GM12878 (cell line): ENCODE data around the gene ARVCF. TPM values are rescaled to one million over a fixed set of nuclear protein-coding genes. Genes with fewer than 3 reads are reported as not detected.

Experiments used
- ATAC-seq: fragments of 200-7000 bp; cut with Tn5 transposase; 3 replicates; pipeline ENCODE4 v1.9.1; 2020; ENCODE audit warnings: mild to moderate bottlenecking, moderate library complexity
- BruUV-seq: library from RNA; stranded (reverse); fragments of 400-500 nt; replicated peaks from 2 replicates; lab custom pipeline; 2021; lab: Mats Ljungman, UMichigan
- CTCF ChIA-PET: fragments of 300-600 bp; sonication (Branson Sonifier 250); formaldehyde crosslinking; extraction: SDS; loops from one replicate; lab custom pipeline; 2021; ENCODE audit warnings: inconsistent platforms; lab: Yijun Ruan, JAX
- POLR2A ChIA-PET: fragments of 350-600 bp; formaldehyde crosslinking; extraction: SDS; loops from one replicate; lab custom pipeline; 2021; ENCODE audit warnings: inconsistent platforms; lab: Charles Lee
- RAD21 ChIA-PET: fragments of 300-600 bp; sonication (Branson Sonifier 250); formaldehyde crosslinking; loops from one replicate; lab custom pipeline; 2023; ENCODE audit warnings: antibody characterized with exemption; ENCODE audit not compliant: unreplicated experiment; lab: Charles Lee
- SMC1A ChIA-PET: fragments of 300-600 bp; sonication (Branson Sonifier 250); formaldehyde crosslinking; loops from one replicate; lab custom pipeline; 2023; ENCODE audit not compliant: unreplicated experiment, uncharacterized antibody; lab: Charles Lee
- DNase-seq: peaks from one replicate; pipeline ENCODE4 v3.0.0-alpha.2; 2011; ENCODE audit warnings: low read depth, low spot score
- FAIRE-seq: peaks from 3 replicates; lab custom pipeline; 2011; peaks lifted over from hg19 to GRCh38; lab: Jason Lieb, UNC
- H2AFZ ChIP-seq: 2 replicates; pipeline ENCODE4 v1.6.0; 2011; ENCODE audit warnings: low read depth, low read length, control low read depth; ENCODE audit not compliant: control insufficient read depth
- H3K27ac ChIP-seq: 2 replicates; pipeline ENCODE4 v1.5.1; 2011; ENCODE audit warnings: control low read depth; ENCODE audit not compliant: control insufficient read depth, insufficient read depth
- H3K27me3 ChIP-seq, 2 experiments: replicated peaks in 1 of 2; 2 replicates each; pipeline versions ENCODE4 v1.6.0 to v1.6.1; 2011; ENCODE audit warnings: low read length in 1 of 2; ENCODE audit not compliant: control insufficient read depth in 2 of 2, insufficient read depth in 2 of 2
- H3K36me3 ChIP-seq, 2 experiments: 2 replicates each; pipeline ENCODE4 v1.5.1; 2011; ENCODE audit warnings: low read length in 1 of 2; ENCODE audit not compliant: control insufficient read depth in 2 of 2, insufficient read depth in 2 of 2
- H3K4me1 ChIP-seq: 2 replicates; pipeline ENCODE4 v1.6.1; 2011; ENCODE audit warnings: mild to moderate bottlenecking, low read length, moderate library complexity, mixed read lengths; ENCODE audit not compliant: control insufficient read depth, insufficient read depth
- H3K4me2 ChIP-seq: 2 replicates; pipeline ENCODE4 v1.6.0; 2011; ENCODE audit warnings: control low read depth; ENCODE audit not compliant: control insufficient read depth, insufficient read depth
- H3K4me3 ChIP-seq: fragments of 200-600 bp; sonication (generic); 2 replicates; pipeline ENCODE4 v1.5.1; 2016
- H3K79me2 ChIP-seq: 2 replicates; pipeline ENCODE4 v1.6.0; 2011; ENCODE audit warnings: low read length; ENCODE audit not compliant: control insufficient read depth, insufficient read depth
- H3K9ac ChIP-seq: 2 replicates; pipeline ENCODE4 v1.8.0; 2011; ENCODE audit warnings: low read length, control low read depth, mixed read lengths; ENCODE audit not compliant: control insufficient read depth, insufficient read depth
- H3K9me3 ChIP-seq: replicated peaks from 3 replicates; pipeline ENCODE4 v1.5.1; 2011; ENCODE audit warnings: mild to moderate bottlenecking, low read length; ENCODE audit not compliant: control insufficient read depth, insufficient read depth
- H4K20me1 ChIP-seq: 2 replicates; pipeline ENCODE4 v1.6.0; 2011; ENCODE audit not compliant: control insufficient read depth, insufficient read depth
- BHLHE40 ChIP-seq, 2 experiments: fragments of 450-650 bp in 1 of 2; IDR thresholded peaks; 2 replicates each; pipeline ENCODE4 v1.6.1; 2011 to 2017; ENCODE audit warnings: low read depth in 2 of 2, borderline replicate concordance in 1 of 2, improper control_type of control experiment in 1 of 2, low read length in 1 of 2, mild to moderate bottlenecking in 1 of 2
- GATAD2B ChIP-seq: fragments of 450-650 bp; conservative IDR thresholded peaks from 2 replicates; pipeline ENCODE4 v1.6.1; 2017; ENCODE audit warnings: low read depth, mild to moderate bottlenecking, moderate library complexity
- HDAC6 ChIP-seq: fragments of 200-600 bp; sonication (generic); IDR thresholded peaks from one replicate; pipeline ENCODE4 v1.8.0; 2017; ENCODE audit warnings: antibody characterized with exemption; ENCODE audit not compliant: unreplicated experiment
- MXI1 ChIP-seq: fragments of 150-350 bp; IDR thresholded peaks from 2 replicates; pipeline ENCODE4 v1.6.1; 2011; ENCODE audit warnings: low read depth, mild to moderate bottlenecking, inconsistent platforms, low read length, improper control_type of control experiment
- NBN ChIP-seq: fragments of 450-650 bp; IDR thresholded peaks from 2 replicates; pipeline ENCODE4 v1.6.1; 2016
- NFIC ChIP-seq: IDR thresholded peaks from 2 replicates; pipeline ENCODE4 v1.6.1; 2012; ENCODE audit warnings: low read depth, mild to moderate bottlenecking, inconsistent platforms, low read length, moderate library complexity
- POLR2AphosphoS5 ChIP-seq: IDR thresholded peaks from 2 replicates; pipeline ENCODE4 v1.6.1; 2011; ENCODE audit warnings: mild to moderate bottlenecking, low read length, inconsistent platforms
- RB1 ChIP-seq: fragments of 450-650 bp; formaldehyde crosslinking; IDR thresholded peaks from 2 replicates; pipeline ENCODE4 v1.6.1; 2017; ENCODE audit warnings: mild to moderate bottlenecking, borderline replicate concordance
- SIN3A ChIP-seq: IDR thresholded peaks from 2 replicates; pipeline ENCODE4 v1.6.1; 2012; ENCODE audit warnings: low read depth, low read length, improper control_type of control experiment
- SMAD5 ChIP-seq: IDR thresholded peaks from 2 replicates; pipeline ENCODE4 v1.6.1; 2016; ENCODE audit warnings: antibody characterized with exemption, low read depth
- STAT1 ChIP-seq: fragments of 450-650 bp; conservative IDR thresholded peaks from 2 replicates; pipeline ENCODE4 v1.6.1; 2014; ENCODE audit warnings: antibody characterized with exemption, mild to moderate bottlenecking
- SUZ12 ChIP-seq: fragments of 200-600 bp; sonication (generic); IDR thresholded peaks from one replicate; pipeline ENCODE4 v1.6.1; 2018; ENCODE audit warnings: antibody characterized with exemption, mild to moderate bottlenecking; ENCODE audit not compliant: unreplicated experiment
- YBX1 ChIP-seq: fragments of 450-650 bp; IDR thresholded peaks from 2 replicates; pipeline ENCODE4 v1.6.1; 2016; ENCODE audit warnings: antibody characterized with exemption
- ZNF384 ChIP-seq: IDR thresholded peaks from 2 replicates; pipeline ENCODE4 v1.6.1; 2012; ENCODE audit warnings: low read depth, mild to moderate bottlenecking, low read length, improper control_type of control experiment, borderline replicate concordance
- whole genome bisulfite sequencing: methylation state at CpG from one replicate; pipeline ENCODE4 v1.1.6; 2016; ENCODE audit warnings: low lambda C conversion rate; ENCODE audit not compliant: insufficient replicate concordance, insufficient coverage; ENCODE audit errors: missing lambda C conversion rate; 5-methylcytosine and 5-hydroxymethylcytosine counted together
- in situ Hi-C: fragments of 300-500 bp; cut with MboI; formaldehyde crosslinking; loops from 9 replicates; pipeline ENCODE4 v1.14.3; 2018; ENCODE audit warnings: mixed read lengths
- intact Hi-C: fragments of 100-400 bp; cut with micrococcal nuclease; formaldehyde crosslinking; loops from one replicate; pipeline ENCODE4 v1.14.2; 2022; ENCODE audit not compliant: unreplicated experiment
- polyA plus RNA-seq, 11 experiments: library from polyadenylated mRNA; depleted of rRNA in 4 of 11; unstranded in 6 of 11; stranded (reverse) in 5 of 11; fragments of >200 nt; fragmentation: Nextera tagmentation in 4 of 11; fragmentation: Illumina TruSeq in 1 of 11; extraction: Ambion mirVana in 4 of 11; extraction: Trizol in 1 of 11; gene quantifications; 1 replicate in 1 of 11; 2 replicates in 10 of 11; pipeline versions ENCODE4 v1.2.1 to v1.2.3, GENCODE V29; 2011 to 2016; ENCODE audit warnings: inconsistent platforms in 2 of 11, missing spikeins in 2 of 11, low read depth in 1 of 11
- total RNA-seq, 4 experiments: library from RNA; depleted of rRNA in 3 of 4; stranded (reverse); fragments of >200 nt in 3 of 4; fragmentation: Illumina TruSeq in 1 of 4; extraction: Trizol in 1 of 4; gene quantifications; 2 replicates each; pipeline versions ENCODE4 v1.2.1 to v1.2.3, GENCODE V29; 2013 to 2021
- TF ChIP-seq, protein P1 (sequence below): fragments of 450-650 bp; IDR thresholded peaks from 2 replicates; pipeline ENCODE4 v1.6.1; 2018; ENCODE audit warnings: borderline replicate concordance, mild to moderate bottlenecking; ENCODE audit not compliant: partially characterized antibody
- TF ChIP-seq, protein P2 (sequence below): IDR thresholded peaks from 2 replicates; pipeline ENCODE4 v1.6.1; 2011; ENCODE audit warnings: low read depth, mild to moderate bottlenecking, low read length, moderate library complexity, borderline replicate concordance; ENCODE audit errors: extremely low read depth

The ARVCF gene
- total and polyA plus RNA-seq, 10 of the 15 experiments (the other 5 are each of a cell fraction or from before 2014, with no cell fraction given), result 0.13 to 1.9 (median 1.0) TPM; not detected in 2

DNA sequence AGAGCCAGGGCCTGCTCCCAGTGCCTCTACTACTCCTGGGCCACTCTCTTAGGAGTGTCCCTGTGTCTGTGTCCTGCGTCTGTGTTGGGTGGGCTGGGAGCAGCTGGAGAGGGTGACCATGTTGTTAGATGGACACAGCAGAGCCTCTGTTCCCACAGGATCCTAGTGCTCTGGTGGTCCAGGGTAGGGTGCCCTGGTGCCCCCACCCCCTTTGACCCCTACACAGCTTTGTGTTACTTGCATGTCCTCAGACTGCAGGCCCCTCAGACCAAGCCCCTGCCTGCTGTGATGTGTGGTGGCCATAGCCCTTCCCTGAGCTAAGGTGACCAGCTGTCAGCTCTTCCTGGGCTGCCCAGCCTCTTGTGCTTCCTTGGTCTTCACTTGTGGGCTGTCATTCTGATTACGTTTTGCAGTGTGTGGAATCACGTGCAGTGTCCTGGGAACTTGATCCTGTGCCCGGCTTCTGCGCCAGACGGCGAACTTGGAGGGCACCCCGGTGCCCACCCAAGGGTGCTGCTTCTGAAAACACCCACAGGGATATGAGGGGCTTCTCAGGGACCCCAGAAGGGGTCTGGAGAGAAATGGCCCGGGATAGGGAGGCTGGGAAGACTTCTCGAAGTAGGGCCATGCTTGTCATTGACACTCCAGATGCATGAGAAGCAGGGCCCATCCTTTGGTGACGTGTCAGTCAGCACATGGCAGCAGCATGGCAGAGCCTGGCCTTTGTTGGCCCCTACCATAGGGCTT is 5.8 kb upstream of the ARVCF start (continued):
- TF ChIP-seq, protein P1, sequence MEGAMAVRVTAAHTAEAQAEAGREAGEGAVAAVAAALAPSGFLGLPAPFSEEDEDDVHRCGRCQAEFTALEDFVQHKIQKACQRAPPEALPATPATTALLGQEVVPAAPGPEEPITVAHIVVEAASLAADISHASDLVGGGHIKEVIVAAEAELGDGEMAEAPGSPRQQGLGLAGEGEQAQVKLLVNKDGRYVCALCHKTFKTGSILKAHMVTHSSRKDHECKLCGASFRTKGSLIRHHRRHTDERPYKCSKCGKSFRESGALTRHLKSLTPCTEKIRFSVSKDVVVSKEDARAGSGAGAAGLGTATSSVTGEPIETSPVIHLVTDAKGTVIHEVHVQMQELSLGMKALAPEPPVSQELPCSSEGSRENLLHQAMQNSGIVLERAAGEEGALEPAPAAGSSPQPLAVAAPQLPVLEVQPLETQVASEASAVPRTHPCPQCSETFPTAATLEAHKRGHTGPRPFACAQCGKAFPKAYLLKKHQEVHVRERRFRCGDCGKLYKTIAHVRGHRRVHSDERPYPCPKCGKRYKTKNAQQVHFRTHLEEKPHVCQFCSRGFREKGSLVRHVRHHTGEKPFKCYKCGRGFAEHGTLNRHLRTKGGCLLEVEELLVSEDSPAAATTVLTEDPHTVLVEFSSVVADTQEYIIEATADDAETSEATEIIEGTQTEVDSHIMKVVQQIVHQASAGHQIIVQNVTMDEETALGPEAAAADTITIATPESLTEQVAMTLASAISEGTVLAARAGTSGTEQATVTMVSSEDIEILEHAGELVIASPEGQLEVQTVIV, result no peak
- TF ChIP-seq POLR2AphosphoS5 (no peak), SMAD5 (no peak)

DNA sequence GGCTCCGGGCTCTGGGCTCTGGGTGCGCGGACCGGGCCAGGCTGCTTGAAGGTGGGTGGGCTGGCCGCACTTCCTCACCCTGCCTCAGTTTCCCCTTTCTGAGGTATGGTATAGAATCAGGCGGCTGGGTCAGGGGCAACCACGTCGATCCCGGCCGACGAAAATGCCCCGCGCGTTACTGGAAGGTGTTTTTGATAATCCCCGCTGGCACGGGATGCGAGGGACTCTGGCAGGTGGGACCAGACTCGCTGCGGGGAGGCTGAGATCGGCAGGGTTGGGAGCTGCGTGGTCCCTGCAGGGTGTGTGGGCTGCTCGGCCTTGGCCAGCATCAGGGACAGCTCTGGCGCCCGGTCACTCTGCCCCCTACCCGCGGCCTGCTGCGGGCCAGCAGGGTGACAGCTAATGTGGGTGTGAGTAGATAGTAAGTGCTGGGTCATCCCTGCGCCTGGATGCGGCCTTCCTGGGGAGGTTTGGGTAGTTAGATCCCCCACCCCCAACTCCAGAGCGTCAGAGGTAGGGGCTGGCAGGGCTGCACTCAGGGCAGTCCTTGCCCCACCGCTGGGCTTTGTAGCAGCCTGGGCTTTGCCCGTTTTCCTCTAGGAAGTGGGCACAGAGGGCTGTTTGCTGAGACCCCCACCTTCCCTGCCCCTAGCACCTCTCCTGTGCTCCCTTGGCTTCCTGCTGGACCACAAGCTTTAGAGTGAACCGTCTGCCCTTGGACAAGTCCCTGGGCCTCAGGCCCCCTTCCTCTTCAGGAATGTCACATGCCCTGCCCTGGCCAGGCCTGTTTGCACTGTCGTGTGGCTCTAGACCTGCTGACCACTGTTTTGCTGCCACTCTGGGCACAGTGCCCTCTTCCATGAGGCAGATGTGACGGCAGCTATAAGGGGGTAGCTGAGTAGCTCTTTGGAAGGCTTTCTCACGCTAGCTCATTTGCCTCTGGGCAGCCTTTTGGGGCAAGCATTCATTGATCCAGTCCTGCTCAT is 4.9 kb upstream of the ARVCF start:
- ChIA-PET SMC1A (no interaction called here), CTCF (interaction anchor here (0.7 to 1.7 kb wide), 6 partner anchors 12 to 291 kb away, joined by 3 to 5 read pairs (median 3); no protein-coding TSS in a partner anchor), POLR2A (interaction anchor here (0.9 to 1.2 kb wide), 2 partner anchors 63 to 97 kb away, joined by 4 read pairs; no protein-coding TSS in a partner anchor), RAD21 (interaction anchor here (1.2 kb wide), 1 partner anchor 58 kb away, joined by 5 read pairs; no protein-coding TSS in a partner anchor)
- peak overlapping the region; percentile 99 for H3K4me3 ChIP-seq
- DNase-seq (no peak), FAIRE-seq (no peak), ATAC-seq (peak; percentile 14)
- BruUV-seq, result TSS peak; percentile 68
- no peaks in the 10 kb centered on the region; a peak in 1 of 4 replicates for H3K36me3 ChIP-seq
- peak overlapping the region; percentile 86 for H3K9ac ChIP-seq
- peak overlapping the region; percentile 59 for H2AFZ ChIP-seq
- peak overlapping the region; percentile 81 for H3K27ac ChIP-seq
- WGBS, result 1% methylated on average over 36 of the region's 36 CpGs
- H3K79me2 ChIP-seq, result peaks cover 23% of the 10 kb centered on the region
- peaks cover 13% of the 10 kb centered on the region for H3K4me1 ChIP-seq
- H3K9me3 ChIP-seq, result no peaks in the 10 kb centered on the region
- peaks cover 0 to 3% of the 10 kb centered on the region in 2 experiments; a peak in 2 of 4 replicates for H3K27me3 ChIP-seq
- no peaks in the 10 kb centered on the region; the same call in 1 of the 2 replicates for H4K20me1 ChIP-seq
- in situ Hi-C loops (no loop called here), intact Hi-C loops (loop anchor here (10.0 kb wide), 1 partner anchor 53 kb away; no protein-coding TSS in a partner anchor)
- peak overlapping the region; percentile 100 for H3K4me2 ChIP-seq
- TF ChIP-seq SUZ12, result no peak
- TF ChIP-seq STAT1, result no peak
- 0 out of 2 replicates have a peak, but pooled peaks have one; percentile 45 for TF ChIP-seq RB1
- peak; percentile 11; the same call in 1 of the 2 replicates for TF ChIP-seq MXI1
- no peak for TF ChIP-seq YBX1
- TF ChIP-seq, protein P2, sequence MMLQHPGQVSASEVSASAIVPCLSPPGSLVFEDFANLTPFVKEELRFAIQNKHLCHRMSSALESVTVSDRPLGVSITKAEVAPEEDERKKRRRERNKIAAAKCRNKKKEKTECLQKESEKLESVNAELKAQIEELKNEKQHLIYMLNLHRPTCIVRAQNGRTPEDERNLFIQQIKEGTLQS, result no peak
- TF ChIP-seq HDAC6, result peak; percentile 9
- no peak for TF ChIP-seq NFIC
- TF ChIP-seq SIN3A, result 0 out of 2 replicates have a peak, but pooled peaks have one; percentile 22
- no peak for TF ChIP-seq ZNF384
- 0 out of 2 replicates have a peak, but pooled peaks have one; percentile 17 for TF ChIP-seq NBN
- TF ChIP-seq GATAD2B, result 0 out of 2 replicates have a peak, but pooled peaks have one; percentile 74
- 0 out of 4 replicates have a peak, but pooled peaks of 1 of the 2 experiments have one; percentile 2 for TF ChIP-seq BHLHE40 (IDR thresholded peaks at IDR 0.05; ENCODE audit: borderline replicate concordance in 1 of 2, low read depth in 2 of 2, low read length in 1 of 2)
